ENCODE results near the gene VSIG10.

Gene VSIG10

GRCh38 chr12:118061011-118061872 is 42.6 kb downstream of the VSIG10 start, which contains the start of gene WSB2:
Gene WSB2 (minus strand): TSS chr12:118061179. CDS start chr12:118061048, 131 bp downstream.
- peak; percentile 35 for DNase-seq (ENCODE audit: low spot score)

GRCh38 chr12:118060301-118061010 is 43.4 kb downstream of the VSIG10 start:
- Histone ChIP-seq H3K18ac (ENCODE audit: low read length) (peak overlapping the region; percentile 76), H3K4me1 (ENCODE audit: control insufficient read depth in 2 of 2, insufficient read depth in 1 of 2, low read depth in 1 of 2, low read length in 2 of 2) (peaks cover 4 to 9% of the 10 kb centered on the region in 2 donors), H3K14ac (ENCODE audit: low read length) (no peak overlapping the region), H3K27ac (replicated peaks; ENCODE audit: low read length) (no peak overlapping the region), H4K91ac (ENCODE audit: low read depth, low read length, poor library complexity) (no peak overlapping the region), H3K4me2 (ENCODE audit: insufficient read depth, low read length, poor library complexity, severe bottlenecking) (peak overlapping the region; percentile 82), H3K9ac (ENCODE audit: low read depth, low read length, poor library complexity) (peak overlapping the region; percentile 83), H2AFZ (ENCODE audit: low read length) (peak overlapping the region; percentile 88), H3K23ac (ENCODE audit: low read depth, low read length, poor library complexity) (no peak overlapping the region), H2BK12ac (ENCODE audit: low read length) (no peak overlapping the region), H2BK120ac (ENCODE audit: low read depth, low read length) (no peak overlapping the region), H3K4me3 (ENCODE audit: low read length in 2 of 2) (peak overlapping the region; percentile 75 to 91), H2AK5ac (ENCODE audit: low read depth, low read length) (peak overlapping the region; percentile 42), H3K9me3 (replicated peaks in 1 of 2; ENCODE audit: control insufficient read depth in 2 of 2, insufficient read depth in 1 of 2, low read depth in 1 of 2, low read length in 2 of 2) (peaks cover 0 to 4% of the 10 kb centered on the region in 2 donors), H2BK5ac (ENCODE audit: low read length) (peak overlapping the region; percentile 78), H3K36me3 (replicated peaks in 1 of 2; ENCODE audit: control insufficient read depth in 2 of 2, insufficient read depth in 2 of 2, low read length in 2 of 2) (peaks cover 0 to 20% of the 10 kb centered on the region in 2 donors), H2BK15ac (ENCODE audit: low read length) (peak overlapping the region; percentile 38), H3K4ac (ENCODE audit: low read length) (peak overlapping the region; percentile 56), H4K8ac (ENCODE audit: low read depth, low read length) (no peak overlapping the region), H3K79me1 (ENCODE audit: low read depth, low read length) (no peaks in the 10 kb centered on the region), H3K27me3 (ENCODE audit: control insufficient read depth in 3 of 3, insufficient read depth in 3 of 3, low read depth in 1 of 3, low read length in 3 of 3) (no peaks in the 10 kb centered on the region)
- no CpG with 5 or more reads among the region's 46 CpGs for WGBS, 2 donors (ENCODE audit: extremely low coverage in 2 of 2, insufficient read length in 2 of 2, insufficient replicate concordance in 1 of 2)
- no peak for DNase-seq (ENCODE audit: low spot score)

More at GRCh38 chr12:118061011-118061872, 42.6 kb downstream of the VSIG10 start, which contains the start of gene WSB2:
- Histone ChIP-seq H3K23ac (ENCODE audit: low read depth, low read length, poor library complexity) (peak within 1 kb of the TSS; percentile 52), H2BK120ac (ENCODE audit: low read depth, low read length) (no peak within 1 kb of the TSS), H3K4ac (ENCODE audit: low read length) (peak within 1 kb of the TSS; percentile 91), H2AFZ (ENCODE audit: low read length) (peak within 1 kb of the TSS; percentile 88), H3K9me3 (replicated peaks in 1 of 2; ENCODE audit: control insufficient read depth in 2 of 2, insufficient read depth in 1 of 2, low read depth in 1 of 2, low read length in 2 of 2) (peaks cover 0 to 4% of the 10 kb centered on the region in 2 donors), H3K4me1 (ENCODE audit: control insufficient read depth in 2 of 2, insufficient read depth in 1 of 2, low read depth in 1 of 2, low read length in 2 of 2) (peaks cover 4 to 9% of the 10 kb centered on the region in 2 donors), H2BK15ac (ENCODE audit: low read length) (peak within 1 kb of the TSS; percentile 54), H3K14ac (ENCODE audit: low read length) (no peak within 1 kb of the TSS), H2BK5ac (ENCODE audit: low read length) (peak within 1 kb of the TSS; percentile 78), H3K36me3 (replicated peaks in 1 of 2; ENCODE audit: control insufficient read depth in 2 of 2, insufficient read depth in 2 of 2, low read length in 2 of 2) (peaks cover 0 to 26% of the 10 kb centered on the region in 2 donors), H3K4me3 (ENCODE audit: low read length in 2 of 2) (peak within 1 kb of the TSS; percentile 75 to 91), H2AK5ac (ENCODE audit: low read depth, low read length) (peak within 1 kb of the TSS; percentile 91), H4K91ac (ENCODE audit: low read depth, low read length, poor library complexity) (no peak within 1 kb of the TSS), H3K18ac (ENCODE audit: low read length) (peak within 1 kb of the TSS; percentile 99), H2BK12ac (ENCODE audit: low read length) (no peak within 1 kb of the TSS), H3K4me2 (ENCODE audit: insufficient read depth, low read length, poor library complexity, severe bottlenecking) (peak within 1 kb of the TSS; percentile 82), H4K8ac (ENCODE audit: low read depth, low read length) (no peak within 1 kb of the TSS), H3K27me3 (ENCODE audit: control insufficient read depth in 3 of 3, insufficient read depth in 3 of 3, low read depth in 1 of 3, low read length in 3 of 3) (no peaks in the 10 kb centered on the region), H3K79me1 (ENCODE audit: low read depth, low read length) (no peaks in the 10 kb centered on the region), H3K9ac (ENCODE audit: low read depth, low read length, poor library complexity) (peak within 1 kb of the TSS; percentile 92), H3K27ac (replicated peaks; ENCODE audit: low read length) (peak within 1 kb of the TSS; percentile 65)
- no CpG with 5 or more reads among the region's 76 CpGs for WGBS, 2 donors (ENCODE audit: extremely low coverage in 2 of 2, insufficient read length in 2 of 2, insufficient replicate concordance in 1 of 2)

GRCh38 chr12:118059341-118060191 is 44.2 kb downstream of the VSIG10 start:
- Histone ChIP-seq H3K18ac (ENCODE audit: low read length) (no peak overlapping the region), H2AK5ac (ENCODE audit: low read depth, low read length) (no peak overlapping the region), H2BK15ac (ENCODE audit: low read length) (no peak overlapping the region), H3K14ac (ENCODE audit: low read length) (no peak overlapping the region), H3K4me2 (ENCODE audit: insufficient read depth, low read length, poor library complexity, severe bottlenecking) (peak overlapping the region; percentile 82), H3K36me3 (replicated peaks in 1 of 2; ENCODE audit: control insufficient read depth in 2 of 2, insufficient read depth in 2 of 2, low read length in 2 of 2) (peaks cover 0 to 19% of the 10 kb centered on the region in 2 donors), H4K91ac (ENCODE audit: low read depth, low read length, poor library complexity) (no peak overlapping the region), H3K4me1 (ENCODE audit: control insufficient read depth in 2 of 2, insufficient read depth in 1 of 2, low read depth in 1 of 2, low read length in 2 of 2) (peaks cover 4 to 9% of the 10 kb centered on the region in 2 donors), H3K27ac (replicated peaks; ENCODE audit: low read length) (no peak overlapping the region), H3K9ac (ENCODE audit: low read depth, low read length, poor library complexity) (no peak overlapping the region), H3K9me3 (replicated peaks in 1 of 2; ENCODE audit: control insufficient read depth in 2 of 2, insufficient read depth in 1 of 2, low read depth in 1 of 2, low read length in 2 of 2) (peaks cover 0 to 4% of the 10 kb centered on the region in 2 donors), H3K79me1 (ENCODE audit: low read depth, low read length) (no peaks in the 10 kb centered on the region), H2AFZ (ENCODE audit: low read length) (peak overlapping the region; percentile 88), H3K27me3 (ENCODE audit: control insufficient read depth in 3 of 3, insufficient read depth in 3 of 3, low read depth in 1 of 3, low read length in 3 of 3) (no peaks in the 10 kb centered on the region), H2BK12ac (ENCODE audit: low read length) (no peak overlapping the region), H3K4ac (ENCODE audit: low read length) (no peak overlapping the region), H3K23ac (ENCODE audit: low read depth, low read length, poor library complexity) (no peak overlapping the region), H2BK5ac (ENCODE audit: low read length) (no peak overlapping the region), H3K4me3 (ENCODE audit: low read length in 2 of 2) (peak overlapping the region in 1 of 2 donors; percentile 75), H2BK120ac (ENCODE audit: low read depth, low read length) (no peak overlapping the region), H4K8ac (ENCODE audit: low read depth, low read length) (no peak overlapping the region)
- no CpG with 5 or more reads among the region's 11 CpGs for WGBS, 2 donors (ENCODE audit: extremely low coverage in 2 of 2, insufficient read length in 2 of 2, insufficient replicate concordance in 1 of 2)
- DNase-seq (ENCODE audit: low spot score), result no peak

All from neuronal stem cell (in vitro differentiated cells).